H1 (cell line): ENCODE results near the gene TTC39A. TPM values are rescaled to one million over a fixed set of nuclear protein-coding genes. Genes with fewer than 3 reads are reported as not detected.

Experiments
- CTCF ChIA-PET: fragments of 300-600 bp; sonication (Branson Sonifier 250); formaldehyde crosslinking; loops from one replicate; lab custom pipeline; 2021; ENCODE audit not compliant: partially characterized antibody; lab: Charles Lee
- POLR2A ChIA-PET: fragments of 300-600 bp; sonication (Branson Sonifier 250); formaldehyde crosslinking; loops from one replicate; lab custom pipeline; 2021; ENCODE audit warnings: inconsistent platforms; ENCODE audit not compliant: partially characterized antibody; lab: Charles Lee
- DNase-seq, 2 experiments: peaks; one replicate each; pipeline versions ENCODE4 v3.0.0 to v3.0.0-alpha.2; 2010 to 2022; ENCODE audit warnings: low spot score in 2 of 2, low read depth in 1 of 2, mixed read lengths in 1 of 2
- FAIRE-seq: peaks from 2 replicates; lab custom pipeline; 2011; peaks lifted over from hg19 to GRCh38; lab: Jason Lieb, UNC
- H2AFZ ChIP-seq: 2 replicates; pipeline ENCODE4 v1.8.1; 2012; ENCODE audit warnings: low read length, inconsistent platforms
- H2AK5ac ChIP-seq: 2 replicates; pipeline ENCODE4 v1.6.1; 2013; ENCODE audit warnings: low read depth, low read length
- H2BK120ac ChIP-seq: replicated peaks from 2 replicates; pipeline ENCODE3; 2013; ENCODE audit warnings: low read depth, low read length, inconsistent platforms
- H2BK12ac ChIP-seq: 2 replicates; pipeline ENCODE4 v1.6.1; 2013; ENCODE audit warnings: low read depth, low read length
- H2BK15ac ChIP-seq: 2 replicates; pipeline ENCODE4 v1.6.1; 2013; ENCODE audit warnings: low read length
- H2BK20ac ChIP-seq: 2 replicates; pipeline ENCODE4 v1.6.1; 2013; ENCODE audit warnings: low read length
- H2BK5ac ChIP-seq: 2 replicates; pipeline ENCODE4 v1.6.1; 2013; ENCODE audit warnings: low read depth, low read length
- H3K14ac ChIP-seq: 2 replicates; pipeline ENCODE4 v1.6.1; 2013; ENCODE audit warnings: inconsistent platforms; ENCODE audit not compliant: insufficient read length
- H3K18ac ChIP-seq: 2 replicates; pipeline ENCODE4 v1.6.1; 2013; ENCODE audit warnings: low read length; ENCODE audit errors: extremely low read depth
- H3K23ac ChIP-seq: 2 replicates; pipeline ENCODE4 v1.6.1; 2013; ENCODE audit warnings: inconsistent platforms; ENCODE audit not compliant: insufficient read length
- H3K23me2 ChIP-seq: 2 replicates; pipeline ENCODE4 v1.6.1; 2013; ENCODE audit warnings: low read depth, low read length
- H3K27ac ChIP-seq: 2 replicates; pipeline ENCODE4 v1.6.1; 2011; ENCODE audit warnings: low read depth, low read length, inconsistent platforms
- H3K27me3 ChIP-seq, 4 experiments: replicated peaks in 1 of 4; 1 replicate in 1 of 4; 2 replicates in 3 of 4; pipeline versions ENCODE4 v1.6.1 to v1.8.1; 2011 to 2013; ENCODE audit warnings: low read length in 3 of 4, mild to moderate bottlenecking in 3 of 4, inconsistent platforms in 2 of 4, mixed read lengths in 2 of 4, moderate library complexity in 1 of 4; ENCODE audit not compliant: control insufficient read depth in 3 of 4, insufficient read depth in 3 of 4; ENCODE audit errors: extremely low read depth in 1 of 4
- H3K36me3 ChIP-seq, 4 experiments: 2 replicates each; pipeline versions ENCODE4 v1.6.1 to v1.8.1; 2011 to 2013; ENCODE audit warnings: mild to moderate bottlenecking in 4 of 4, low read length in 3 of 4, moderate library complexity in 2 of 4, control low read depth in 1 of 4, inconsistent platforms in 1 of 4; ENCODE audit not compliant: insufficient read depth in 4 of 4, control insufficient read depth in 2 of 4
- H3K4ac ChIP-seq: replicated peaks from 2 replicates; pipeline ENCODE3; 2013; ENCODE audit warnings: low read length, low read depth, mixed read lengths, inconsistent platforms; ENCODE audit not compliant: insufficient read length
- H3K4me1 ChIP-seq, 4 experiments: replicated peaks in 1 of 4; 1 replicate in 1 of 4; 2 replicates in 3 of 4; pipeline versions ENCODE4 v1.6.1 to v1.8.1; 2011 to 2013; ENCODE audit warnings: low read length in 3 of 4, inconsistent platforms in 2 of 4, mixed read lengths in 1 of 4; ENCODE audit not compliant: insufficient read depth in 4 of 4, control insufficient read depth in 3 of 4
- H3K4me2 ChIP-seq, 2 experiments: 2 replicates each; pipeline versions ENCODE4 v1.6.1 to v1.8.1; 2011 to 2013; ENCODE audit warnings: low read depth in 2 of 2, low read length in 2 of 2, control low read depth in 1 of 2, inconsistent platforms in 1 of 2, mild to moderate bottlenecking in 1 of 2; ENCODE audit not compliant: insufficient read depth in 1 of 2
- H3K4me3 ChIP-seq, 4 experiments: fragments of 200-600, 300-600 bp in 1 of 4; sonication (generic), shearing (Covaris generic), sonication (Bioruptor Twin) in 1 of 4; 2 replicates each; pipeline versions ENCODE4 v1.5.1 to v1.8.1; 2011 to 2016; ENCODE audit warnings: low read length in 4 of 4, low read depth in 3 of 4, control low read depth in 2 of 4, inconsistent platforms in 2 of 4, mild to moderate bottlenecking in 2 of 4, mixed read lengths in 1 of 4, moderate library complexity in 1 of 4; ENCODE audit not compliant: insufficient read depth in 2 of 4; ENCODE audit errors: extremely low read depth in 1 of 4
- H3K56ac ChIP-seq: replicated peaks from 2 replicates; pipeline ENCODE3; 2013; ENCODE audit warnings: low read depth, mild to moderate bottlenecking, mixed read lengths, low read length, inconsistent platforms; ENCODE audit not compliant: insufficient read length
- H3K79me1 ChIP-seq: 2 replicates; pipeline ENCODE4 v1.6.1; 2013; ENCODE audit warnings: low read depth, low read length, control low read depth
- H3K79me2 ChIP-seq, 2 experiments: 2 replicates each; pipeline versions ENCODE4 v1.6.1 to v1.8.1; 2012 to 2013; ENCODE audit warnings: low read length in 2 of 2, mild to moderate bottlenecking in 2 of 2, inconsistent platforms in 1 of 2; ENCODE audit not compliant: insufficient read depth in 2 of 2, control insufficient read depth in 1 of 2
- H3K9ac ChIP-seq, 4 experiments: replicated peaks in 1 of 4; 1 replicate in 1 of 4; 2 replicates in 3 of 4; pipeline versions ENCODE4 v1.6.1 to v1.8.1; 2011 to 2013; ENCODE audit warnings: low read depth in 3 of 4, low read length in 3 of 4, control low read depth in 2 of 4, mild to moderate bottlenecking in 2 of 4, moderate library complexity in 2 of 4, inconsistent platforms in 1 of 4; ENCODE audit errors: extremely low read depth in 1 of 4
- H3K9me3 ChIP-seq, 2 experiments: 2 replicates each; pipeline versions ENCODE4 v1.6.1 to v1.8.1; 2012 to 2013; ENCODE audit warnings: mild to moderate bottlenecking in 2 of 2, moderate library complexity in 2 of 2, control low read depth in 1 of 2, inconsistent platforms in 1 of 2, low read depth in 1 of 2, low read length in 1 of 2, mixed read lengths in 1 of 2; ENCODE audit not compliant: insufficient read depth in 2 of 2
- H4K20me1 ChIP-seq, 2 experiments: replicated peaks in 1 of 2; 2 replicates each; pipeline versions ENCODE3 to v1.8.1; 2011 to 2013; ENCODE audit warnings: inconsistent platforms in 2 of 2, low read length in 2 of 2, mild to moderate bottlenecking in 1 of 2; ENCODE audit not compliant: insufficient read depth in 2 of 2, control insufficient read depth in 1 of 2
- H4K5ac ChIP-seq: 2 replicates; pipeline ENCODE4 v1.6.1; 2013; ENCODE audit warnings: low read length, low read depth, mixed read lengths, inconsistent platforms; ENCODE audit not compliant: insufficient read length
- H4K8ac ChIP-seq: 2 replicates; pipeline ENCODE4 v1.8.0; 2013; ENCODE audit warnings: mild to moderate bottlenecking, moderate library complexity, low read length, inconsistent platforms; ENCODE audit not compliant: insufficient read depth; ENCODE audit errors: extremely low read depth
- H4K91ac ChIP-seq: replicated peaks from 2 replicates; pipeline ENCODE3; 2013; ENCODE audit warnings: low read length, mixed read lengths, inconsistent platforms; ENCODE audit not compliant: insufficient read length
- CEBPB ChIP-seq: IDR thresholded peaks from 2 replicates; pipeline ENCODE4 v1.6.1; 2012; ENCODE audit warnings: low read depth, low read length
- CHD1 ChIP-seq: IDR thresholded peaks from 2 replicates; pipeline ENCODE4 v1.6.1; 2012; ENCODE audit warnings: low read depth, low read length, improper control_type of control experiment
- E2F6 ChIP-seq: IDR thresholded peaks from 2 replicates; pipeline ENCODE4 v1.6.1; 2012; ENCODE audit warnings: inconsistent platforms
- JUND ChIP-seq: IDR thresholded peaks from 2 replicates; pipeline ENCODE4 v1.6.1; 2011; ENCODE audit warnings: mild to moderate bottlenecking, improper control_type of control experiment, low read length
- SP2 ChIP-seq: IDR thresholded peaks from 2 replicates; pipeline ENCODE4 v1.6.1; 2012; ENCODE audit warnings: mild to moderate bottlenecking, low read length, inconsistent platforms
- polyA plus RNA-seq, 7 experiments: library from polyadenylated mRNA; depleted of rRNA in 3 of 7; stranded (reverse) in 5 of 7; unstranded in 2 of 7; fragments of >200 nt in 5 of 7; fragments of 200-250 nt in 2 of 7; gene quantifications; 1 replicate in 5 of 7; 2 replicates in 1 of 7; 4 replicates in 1 of 7; pipeline versions ENCODE4 v1.2.1 to v1.2.3, GENCODE V29; 2011 to 2013; ENCODE audit warnings: missing spikeins in 2 of 7, mixed read lengths in 2 of 7
- total RNA-seq: library from RNA; stranded (reverse); fragmentation: NEBNext Ultra II Directional; extraction: Animal tissue kit (Norgen Biotek cat#: 25700); gene quantifications from 2 replicates; pipeline ENCODE4 v1.2.1, GENCODE V29; 2021

The TTC39A gene
- total and polyA plus RNA-seq, 2 of the 8 experiments (the other 6 are each of a cell fraction or from before 2014, with no cell fraction given), result 5.5 to 5.8 TPM

GRCh38 chr1:51284487-51284954, 45.8 kb downstream of the TTC39A start:
- no peak overlapping the region for H2BK12ac ChIP-seq
- DNase-seq, result no peak
- no peak overlapping the region for H2BK20ac ChIP-seq
- no peak overlapping the region for H3K4ac ChIP-seq
- no peak for FAIRE-seq
- no peaks in the 10 kb centered on the region; a peak in 1 of 7 replicates for H3K4me1 ChIP-seq
- no peak overlapping the region for H3K9ac ChIP-seq
- H3K36me3 ChIP-seq, result no peaks in the 10 kb centered on the region
- no peaks in the 10 kb centered on the region for H3K79me1 ChIP-seq
- H2BK15ac ChIP-seq, result no peak overlapping the region
- H3K27ac ChIP-seq, result no peak overlapping the region
- H2AFZ ChIP-seq, result no peak overlapping the region
- TF ChIP-seq CHD1 (no peak), JUND (no peak), CEBPB (no peak), E2F6 (no peak), SP2 (no peak)
- H3K23ac ChIP-seq, result no peak overlapping the region
- H4K8ac ChIP-seq, result no peak overlapping the region
- no peak overlapping the region for H3K56ac ChIP-seq
- no peak overlapping the region for H2AK5ac ChIP-seq
- no peaks in the 10 kb centered on the region for H3K9me3 ChIP-seq
- no peak overlapping the region for H3K4me2 ChIP-seq
- no peak overlapping the region for H4K5ac ChIP-seq
- no peak overlapping the region for H2BK5ac ChIP-seq
- ChIA-PET CTCF (no interaction called here), POLR2A (no interaction called here)
- no peak overlapping the region for H3K18ac ChIP-seq
- H4K20me1 ChIP-seq, result no peaks in the 10 kb centered on the region
- H4K91ac ChIP-seq, result no peak overlapping the region
- no peak overlapping the region for H2BK120ac ChIP-seq
- H3K27me3 ChIP-seq, result no peaks in the 10 kb centered on the region
- H3K4me3 ChIP-seq, result no peak overlapping the region
- no peaks in the 10 kb centered on the region for H3K23me2 ChIP-seq
- H3K14ac ChIP-seq, result no peak overlapping the region
- H3K79me2 ChIP-seq, result no peaks in the 10 kb centered on the region
